Naive thymus-derived CD8-positive, alpha-beta T cell (primary cell): ENCODE data around the gene GPR85. TPM values are rescaled to one million over a fixed set of nuclear protein-coding genes. Genes with fewer than 3 reads are reported as not detected.
"Not testable (repeated sequence)": the region's sequence is repeated elsewhere in the genome, so short reads cannot be mapped to it uniquely, and the experiment has no call there.

Source experiments
- ATAC-seq, 2 donors: fragments of 150-1000 bp; cut with Tn5 transposase in 1 of 2; sonication (Bioruptor Pico), chemical (Tn5 transposase) in 1 of 2; 1 replicate in 1 of 2; 2 replicates in 1 of 2; pipeline ENCODE4 v1.10.0; 2021; ENCODE audit warnings: mild to moderate bottlenecking in 2 of 2, moderate library complexity in 2 of 2
- POLR2A ChIA-PET: fragments of 350-600 bp; sonication (Branson Sonifier 250); formaldehyde crosslinking; loops from one replicate; lab custom pipeline; 2021; ENCODE audit warnings: antibody characterized with exemption; lab: Charles Lee
- DNase-seq, 10 donors: peaks; one replicate each; pipeline versions ENCODE4 v3.0.0 to v3.0.0-alpha.2; 2020 to 2022
- H3K27ac Mint-ChIP-seq, 10 donors: one replicate each; pipeline ENCODE4 v1.8.0; 2020 to 2022; ENCODE audit warnings: mild to moderate bottlenecking in 10 of 10, mixed read lengths in 10 of 10, moderate library complexity in 4 of 10, inconsistent platforms in 1 of 10
- H3K27me3 Mint-ChIP-seq, 5 donors: one replicate each; pipeline ENCODE4 v1.8.0; 2021 to 2022; ENCODE audit warnings: mixed read lengths in 5 of 5
- H3K36me3 Mint-ChIP-seq, 3 donors: one replicate each; pipeline ENCODE4 v1.8.0; 2020 to 2022; ENCODE audit warnings: mixed read lengths in 3 of 3, mild to moderate bottlenecking in 2 of 3, inconsistent platforms in 1 of 3
- H3K4me1 Mint-ChIP-seq, 4 donors: one replicate each; pipeline ENCODE4 v1.8.0; 2021 to 2022; ENCODE audit warnings: mixed read lengths in 4 of 4
- H3K4me3 Mint-ChIP-seq, 10 donors: one replicate each; pipeline ENCODE4 v1.8.0; 2020 to 2022; ENCODE audit warnings: mild to moderate bottlenecking in 10 of 10, mixed read lengths in 10 of 10, moderate library complexity in 6 of 10, inconsistent platforms in 1 of 10
- H3K9me3 Mint-ChIP-seq, 9 donors: one replicate each; pipeline ENCODE4 v1.8.0; 2020 to 2022; ENCODE audit warnings: mixed read lengths in 9 of 9, mild to moderate bottlenecking in 3 of 9, inconsistent platforms in 1 of 9, moderate library complexity in 1 of 9
- polyA plus RNA-seq, 3 donors: library from polyadenylated mRNA; unstranded; fragments of 300-500 nt; fragmentation: Illumina TruSeq; gene quantifications; one replicate each; pipeline ENCODE4 v1.2.3, GENCODE V29; 2021
- total RNA-seq, 8 experiments: library from RNA in 2 of 8; stranded (reverse) in 2 of 8; gene quantifications; one replicate each; pipeline ENCODE4 v1.2.3 and lab custom pipeline; 2021 to 2026

GPR85 gene
- total and polyA plus RNA-seq, 5 experiments from 2014 or later = 0.15 TPM; not detected in 4

- DNase-seq = no peak
- H3K36me3 Mint-ChIP-seq = no peaks in the 10 kb centered on the region
- H3K4me1 Mint-ChIP-seq = no peaks in the 10 kb centered on the region
- no peak for ATAC-seq
- H3K27me3 Mint-ChIP-seq = peaks cover 5 to 15% (median 9%) of the 10 kb centered on the region in 5 donors
- H3K9me3 Mint-ChIP-seq = no peaks in the 10 kb centered on the region
- no peak overlapping the region for H3K27ac Mint-ChIP-seq
- POLR2A ChIA-PET = no interaction called here
- H3K4me3 Mint-ChIP-seq = no peak overlapping the region
Observed at GRCh38 chr7:113076703-113077102, 9.9 kb downstream of the GPR85 start.

DNA sequence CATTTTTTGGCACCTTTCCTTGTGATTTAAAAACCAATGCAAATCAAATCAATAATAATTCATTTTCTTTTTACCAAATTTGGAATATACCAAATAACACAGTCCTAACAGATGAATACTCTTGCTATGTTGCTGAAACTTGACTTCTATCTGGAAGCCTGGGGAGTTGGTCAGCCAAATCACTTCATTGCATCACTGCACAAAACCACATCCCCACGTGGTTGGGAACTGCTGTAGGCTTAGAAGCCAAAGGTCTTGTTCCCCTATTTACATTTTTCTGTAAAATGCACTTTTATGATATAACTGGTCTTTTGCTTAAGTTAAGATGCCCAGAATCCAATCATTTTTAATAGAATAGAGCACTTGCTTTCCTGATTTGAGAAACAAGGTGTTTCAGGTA, 15.2 kb downstream of the GPR85 start:
- DNase-seq (no peak), ATAC-seq (no peak)
- Mint-ChIP-seq H3K36me3 (no peaks in the 10 kb centered on the region), H3K4me3 (no peak overlapping the region), H3K27me3 (peaks cover 3 to 29% (median 5%) of the 10 kb centered on the region in 5 donors), H3K27ac (no peak overlapping the region), H3K4me1 (no peaks in the 10 kb centered on the region), H3K9me3 (no peaks in the 10 kb centered on the region)
- POLR2A ChIA-PET = no interaction called here

- ATAC-seq (no peak), DNase-seq (no peak)
- Mint-ChIP-seq H3K4me3 (no peak overlapping the region), H3K27ac (no peak overlapping the region), H3K4me1 (no peaks in the 10 kb centered on the region), H3K36me3 (no peaks in the 10 kb centered on the region), H3K9me3 (no peaks in the 10 kb centered on the region), H3K27me3 (peaks cover 4 to 35% (median 19%) of the 10 kb centered on the region in 5 donors)
- POLR2A ChIA-PET = no interaction called here
Observed at GRCh38 chr7:113062499-113062898, 24.1 kb downstream of the GPR85 start.

DNA sequence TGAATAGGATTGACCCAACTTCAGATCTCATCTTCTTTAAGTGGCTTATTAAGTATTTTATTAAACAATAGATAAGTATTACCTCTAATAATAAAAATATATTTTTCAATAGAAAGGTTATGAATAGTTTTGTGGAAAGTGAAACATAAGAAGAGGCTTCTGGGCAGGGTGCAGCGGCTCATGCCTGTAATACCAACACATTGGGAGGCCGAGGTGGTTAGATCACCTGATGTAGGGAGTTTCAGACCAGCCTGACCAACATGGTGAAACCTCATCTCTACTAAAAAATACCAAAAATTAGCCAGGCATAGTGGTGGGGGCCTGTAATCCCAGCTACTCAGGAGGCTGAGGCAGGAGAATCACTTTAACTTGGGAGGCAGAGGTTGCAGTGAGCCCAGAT, 26.5 kb downstream of the GPR85 start:
- ATAC-seq (no peak), DNase-seq (no peak)
- Mint-ChIP-seq H3K27ac (no peak overlapping the region), H3K9me3 (peaks cover 0 to 2% (median 0%) of the 10 kb centered on the region in 9 donors), H3K27me3 (peaks cover 11 to 37% (median 24%) of the 10 kb centered on the region in 5 donors), H3K36me3 (peaks cover 0 to 4% (median 0%) of the 10 kb centered on the region in 3 donors), H3K4me3 (no peak overlapping the region), H3K4me1 (no peaks in the 10 kb centered on the region)
- POLR2A ChIA-PET = no interaction called here

- DNase-seq = no peak
- Mint-ChIP-seq H3K4me3 (no peak overlapping the region), H3K27ac (no peak overlapping the region), H3K27me3 (peaks cover 18 to 71% (median 27%) of the 10 kb centered on the region in 5 donors), H3K9me3 (peaks cover 0 to 27% (median 7%) of the 10 kb centered on the region in 9 donors), H3K36me3 (peaks cover 0 to 9% (median 0%) of the 10 kb centered on the region in 3 donors), H3K4me1 (no peaks in the 10 kb centered on the region)
- no peak for ATAC-seq
- POLR2A ChIA-PET = no interaction called here
Observed at GRCh38 chr7:113054938-113055337, 31.7 kb downstream of the GPR85 start.

DNA sequence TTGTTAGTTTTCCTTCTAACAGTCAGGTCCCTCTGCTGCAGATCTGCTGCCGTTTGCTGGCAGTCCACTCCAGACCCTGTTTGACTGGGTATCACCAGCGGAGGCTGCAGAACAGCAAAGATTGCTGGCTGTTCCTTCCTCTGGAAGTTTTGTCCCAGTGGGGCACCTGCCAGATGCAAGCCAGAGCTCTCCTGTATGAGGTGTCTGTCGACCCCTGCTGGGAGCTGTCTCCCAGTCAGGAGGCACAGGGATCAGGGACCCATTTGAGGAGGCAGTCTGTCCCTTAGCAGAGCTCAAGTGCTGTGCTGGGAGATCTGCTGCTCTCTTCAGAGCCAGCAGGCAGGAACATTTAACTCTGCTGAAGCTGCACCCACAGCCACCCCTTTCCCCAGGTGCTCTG, 32.4 kb downstream of the GPR85 start:
- peaks cover 18 to 71% (median 28%) of the 10 kb centered on the region in 5 donors for H3K27me3 Mint-ChIP-seq
- H3K36me3 Mint-ChIP-seq, ATAC-seq, H3K27ac Mint-ChIP-seq, DNase-seq, H3K4me1 Mint-ChIP-seq, H3K4me3 Mint-ChIP-seq, POLR2A ChIA-PET: not testable (repeated sequence)
- peaks cover 0 to 30% (median 7%) of the 10 kb centered on the region in 9 donors for H3K9me3 Mint-ChIP-seq

DNA sequence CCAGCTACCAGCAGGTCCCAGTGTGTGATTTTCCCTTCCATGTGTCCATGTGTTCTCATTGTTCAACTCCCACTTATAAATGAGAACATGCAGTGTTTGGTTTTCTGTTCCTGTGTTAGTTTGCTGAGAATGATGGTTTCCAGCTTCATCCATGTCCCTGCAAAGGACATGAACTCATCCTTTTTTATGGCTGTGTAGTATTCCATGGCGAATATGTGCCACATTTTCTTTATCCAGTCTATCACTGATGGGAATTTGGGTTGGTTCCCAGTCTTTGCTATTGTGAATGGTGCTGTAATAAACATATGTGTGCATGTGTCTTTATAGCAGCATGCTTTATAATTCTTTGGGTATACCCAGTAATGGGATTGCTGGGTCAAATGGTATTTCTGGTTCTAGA, 37.4 kb downstream of the GPR85 start:
- not testable (repeated sequence) for DNase-seq, ATAC-seq, H3K36me3 Mint-ChIP-seq, H3K27ac Mint-ChIP-seq, H3K4me3 Mint-ChIP-seq, H3K4me1 Mint-ChIP-seq
- H3K27me3 Mint-ChIP-seq = peaks cover 2 to 43% (median 19%) of the 10 kb centered on the region in 5 donors
- H3K9me3 Mint-ChIP-seq = peaks cover 3 to 32% (median 7%) of the 10 kb centered on the region in 9 donors
- POLR2A ChIA-PET = interaction anchor here (0.7 kb wide), 1 partner anchor 10 kb away, joined by 3 read pairs; no protein-coding TSS in a partner anchor

DNA sequence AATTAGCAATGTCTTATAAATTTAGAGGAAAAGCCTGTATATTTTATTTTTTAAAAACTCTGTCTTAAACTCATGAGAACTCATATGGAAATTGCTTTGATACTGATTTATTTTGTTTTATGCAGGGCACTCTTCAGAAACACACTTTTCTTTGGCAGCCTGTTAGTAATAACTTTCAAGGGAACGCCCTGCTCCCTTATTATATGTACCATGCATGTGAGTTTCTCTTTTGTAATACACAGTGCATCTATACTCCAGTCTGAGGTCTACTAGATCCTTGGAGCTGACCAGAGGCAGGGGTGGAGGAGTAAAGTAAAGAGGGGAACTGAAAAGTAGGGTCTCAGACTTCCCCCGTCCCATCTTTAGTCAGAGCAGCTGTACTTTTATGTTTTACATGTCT, 40.2 kb downstream of the GPR85 start:
- ATAC-seq = no peak
- Mint-ChIP-seq H3K36me3 (peaks cover 0 to 9% (median 0%) of the 10 kb centered on the region in 3 donors), H3K9me3 (peaks cover 0 to 23% (median 3%) of the 10 kb centered on the region in 9 donors), H3K4me3 (no peak overlapping the region), H3K4me1 (no peaks in the 10 kb centered on the region), H3K27me3 (peaks cover 9 to 42% (median 14%) of the 10 kb centered on the region in 5 donors), H3K27ac (no peak overlapping the region)
- POLR2A ChIA-PET = no interaction called here
- DNase-seq = no peak

GRCh38 chr7:113045379-113045778, 41.2 kb downstream of the GPR85 start:
- Mint-ChIP-seq H3K27ac (no peak overlapping the region), H3K4me1 (no peaks in the 10 kb centered on the region), H3K9me3 (peaks cover 0 to 13% (median 2%) of the 10 kb centered on the region in 9 donors), H3K36me3 (peaks cover 0 to 5% (median 0%) of the 10 kb centered on the region in 3 donors), H3K27me3 (peaks cover 12 to 40% (median 17%) of the 10 kb centered on the region in 5 donors), H3K4me3 (no peak overlapping the region)
- ATAC-seq = no peak
- POLR2A ChIA-PET = no interaction called here
- DNase-seq = no peak

DNA sequence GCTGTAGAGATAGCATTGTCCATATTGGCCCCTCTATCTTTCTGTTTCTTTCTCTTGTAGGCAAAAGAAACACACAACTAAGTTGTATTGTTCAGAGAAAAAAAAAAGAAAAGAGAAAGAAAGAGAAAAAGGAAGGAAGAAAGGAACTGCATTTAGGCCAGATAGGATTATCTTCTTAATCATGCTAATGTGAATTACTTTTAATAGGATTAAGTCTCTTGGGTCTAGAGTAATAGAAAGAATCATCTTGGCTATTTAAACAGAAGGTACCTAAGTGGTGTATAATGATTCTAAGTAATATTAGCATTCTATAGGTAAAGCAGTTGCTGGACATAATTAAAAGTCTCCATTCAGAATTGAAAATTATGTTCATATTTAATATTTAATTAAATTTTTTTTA, 42.2 kb downstream of the GPR85 start:
- Mint-ChIP-seq H3K9me3 (peaks cover 0 to 3% (median 0%) of the 10 kb centered on the region in 9 donors), H3K4me1 (no peaks in the 10 kb centered on the region), H3K36me3 (peaks cover 0 to 5% (median 0%) of the 10 kb centered on the region in 3 donors), H3K27me3 (peaks cover 12 to 38% (median 17%) of the 10 kb centered on the region in 5 donors), H3K4me3 (no peak overlapping the region), H3K27ac (no peak overlapping the region)
- POLR2A ChIA-PET = no interaction called here
- DNase-seq (no peak), ATAC-seq (no peak)

GRCh38 chr7:113040849-113041248, 45.8 kb downstream of the GPR85 start:
- peaks cover 11 to 42% (median 15%) of the 10 kb centered on the region in 5 donors for H3K27me3 Mint-ChIP-seq
- no peak overlapping the region for H3K27ac Mint-ChIP-seq
- DNase-seq (no peak), ATAC-seq (no peak)
- H3K9me3 Mint-ChIP-seq = peaks cover 0 to 3% (median 0%) of the 10 kb centered on the region in 9 donors
- H3K4me3 Mint-ChIP-seq = no peak overlapping the region
- peaks cover 0 to 5% (median 0%) of the 10 kb centered on the region in 3 donors for H3K36me3 Mint-ChIP-seq
- no peaks in the 10 kb centered on the region for H3K4me1 Mint-ChIP-seq
- POLR2A ChIA-PET = no interaction called here

DNA sequence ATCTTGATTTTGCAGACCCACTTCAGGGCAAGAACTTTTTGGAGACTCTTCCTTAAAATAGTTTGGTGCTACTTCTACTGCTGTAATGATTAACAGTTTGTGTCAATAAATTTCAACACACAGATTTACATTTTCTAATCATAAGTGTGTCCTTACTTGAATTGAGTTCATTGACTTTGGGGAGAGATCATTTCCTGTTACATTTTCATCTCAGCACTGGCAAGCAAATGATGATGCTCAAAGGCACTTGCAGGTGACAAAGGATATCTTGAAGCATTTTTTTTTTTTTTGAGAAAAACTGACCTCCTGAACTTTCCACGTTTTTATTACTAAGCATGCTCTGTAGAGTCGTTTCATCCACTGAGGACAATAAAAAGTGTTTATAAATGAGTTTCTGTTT, 52.7 kb downstream of the GPR85 start:
- no peaks in the 10 kb centered on the region for H3K36me3 Mint-ChIP-seq
- peaks cover 0 to 3% (median 0%) of the 10 kb centered on the region in 9 donors for H3K9me3 Mint-ChIP-seq
- H3K27ac Mint-ChIP-seq = peak overlapping the region in 1 of 10 donors; percentile 6
- DNase-seq (no peak), ATAC-seq (no peak)
- peaks cover 2 to 29% (median 14%) of the 10 kb centered on the region in 5 donors for H3K27me3 Mint-ChIP-seq
- no peaks in the 10 kb centered on the region for H3K4me1 Mint-ChIP-seq
- POLR2A ChIA-PET = no interaction called here
- H3K4me3 Mint-ChIP-seq = no peak overlapping the region
